DND-41 (cell line): ENCODE results near the gene SDR39U1.

ENCODE experiments used
- ATAC-seq: fragments of 200-7000 bp; cut with Tn5 transposase; 3 replicates; pipeline ENCODE4 v1.9.1; 2021; ENCODE audit warnings: low read depth; ENCODE audit not compliant: insufficient read depth
- DNase-seq: peaks from one replicate; pipeline ENCODE4 v3.0.0-alpha.2; 2020
- H2AFZ ChIP-seq: 2 replicates; pipeline ENCODE4 v1.6.0; 2012; ENCODE audit warnings: low read depth, low read length
- H3K27ac ChIP-seq: 2 replicates; pipeline ENCODE4 v1.5.1; 2012; ENCODE audit warnings: low read length, inconsistent platforms
- H3K27me3 ChIP-seq: fragments of 200-600 bp; sonication (generic); 2 replicates; pipeline ENCODE4 v1.6.0; 2012; ENCODE audit warnings: low read length, mild to moderate bottlenecking, inconsistent platforms; ENCODE audit not compliant: insufficient read depth, poor library complexity
- H3K36me3 ChIP-seq: 2 replicates; pipeline ENCODE4 v1.5.1; 2012; ENCODE audit warnings: low read length, inconsistent platforms; ENCODE audit not compliant: insufficient read depth
- H3K4me1 ChIP-seq: 2 replicates; pipeline ENCODE4 v1.5.1; 2012; ENCODE audit warnings: mild to moderate bottlenecking, low read length; ENCODE audit not compliant: insufficient read depth
- H3K4me2 ChIP-seq: 2 replicates; pipeline ENCODE4 v1.6.0; 2012; ENCODE audit warnings: mild to moderate bottlenecking, moderate library complexity, low read length, inconsistent platforms; ENCODE audit not compliant: insufficient read depth
- H3K4me3 ChIP-seq, 2 experiments: fragments of 200-600 bp in 1 of 2; shearing (Covaris generic) in 1 of 2; 2 replicates each; pipeline ENCODE4 v1.5.1; 2012 to 2016; ENCODE audit warnings: inconsistent platforms in 2 of 2, low read length in 2 of 2, mild to moderate bottlenecking in 2 of 2, low read depth in 1 of 2, moderate library complexity in 1 of 2
- H3K79me2 ChIP-seq: 2 replicates; pipeline ENCODE4 v1.6.0; 2012; ENCODE audit warnings: low read length, inconsistent platforms; ENCODE audit not compliant: insufficient read depth
- H3K9ac ChIP-seq: 2 replicates; pipeline ENCODE4 v1.6.0; 2012; ENCODE audit warnings: low read depth, mild to moderate bottlenecking, inconsistent platforms, low read length, moderate library complexity
- H3K9me3 ChIP-seq: 2 replicates; pipeline ENCODE4 v1.5.1; 2012; ENCODE audit warnings: low read length, moderate library complexity, mild to moderate bottlenecking, inconsistent platforms; ENCODE audit not compliant: insufficient read depth, severe bottlenecking
- H4K20me1 ChIP-seq: 2 replicates; pipeline ENCODE4 v1.6.0; 2012; ENCODE audit warnings: low read length; ENCODE audit not compliant: insufficient read depth
- CTCF ChIP-seq: IDR thresholded peaks from 2 replicates; pipeline ENCODE4 v1.5.1; 2012; ENCODE audit warnings: borderline replicate concordance, low read length, moderate library complexity, mild to moderate bottlenecking; ENCODE audit not compliant: poor library complexity, severe bottlenecking; ENCODE audit errors: extremely low read depth
- EZH2 ChIP-seq: IDR thresholded peaks from 3 replicates; pipeline ENCODE4 v1.6.1; 2012; ENCODE audit warnings: borderline replicate concordance, low read depth, mild to moderate bottlenecking, moderate library complexity, low read length, inconsistent platforms; ENCODE audit not compliant: severe bottlenecking

Gene SDR39U1

GRCh38 chr14:24397639-24398292 lies 44.8 kb downstream of the SDR39U1 start:
- H3K27ac ChIP-seq = no peak overlapping the region
- no peaks in the 10 kb centered on the region for H3K9me3 ChIP-seq
- H4K20me1 ChIP-seq = no peaks in the 10 kb centered on the region
- DNase-seq (no peak), ATAC-seq (no peak)
- no peaks in the 10 kb centered on the region for H3K4me1 ChIP-seq
- no peak overlapping the region for H3K9ac ChIP-seq
- TF ChIP-seq CTCF = no peak
- no peak for TF ChIP-seq EZH2
- no peaks in the 10 kb centered on the region for H3K79me2 ChIP-seq
- H3K27me3 ChIP-seq = peaks cover 49% of the 10 kb centered on the region
- H3K4me2 ChIP-seq = no peak overlapping the region
- H3K36me3 ChIP-seq = no peaks in the 10 kb centered on the region
- H3K4me3 ChIP-seq = no peak overlapping the region
- H2AFZ ChIP-seq = no peak overlapping the region

- TF ChIP-seq EZH2 = no peak
- TF ChIP-seq CTCF = no peak
- Histone ChIP-seq H3K79me2 (no peaks in the 10 kb centered on the region), H3K27ac (no peak overlapping the region), H3K4me1 (no peaks in the 10 kb centered on the region), H3K9ac (no peak overlapping the region), H3K9me3 (no peaks in the 10 kb centered on the region), H3K4me3 (no peak overlapping the region), H3K27me3 (peaks cover 38% of the 10 kb centered on the region), H3K4me2 (no peak overlapping the region), H3K36me3 (no peaks in the 10 kb centered on the region), H2AFZ (no peak overlapping the region), H4K20me1 (no peaks in the 10 kb centered on the region)
- DNase-seq (no peak), ATAC-seq (no peak)
These were observed 46.7 kb downstream of the SDR39U1 start for GRCh38 chr14:24395609-24396582.

- Histone ChIP-seq H3K4me1 (no peaks in the 10 kb centered on the region), H2AFZ (no peak overlapping the region), H4K20me1 (no peaks in the 10 kb centered on the region), H3K36me3 (no peaks in the 10 kb centered on the region), H3K4me3 (no peak overlapping the region), H3K79me2 (no peaks in the 10 kb centered on the region), H3K27ac (no peak overlapping the region), H3K9ac (no peak overlapping the region), H3K9me3 (no peaks in the 10 kb centered on the region), H3K4me2 (no peak overlapping the region), H3K27me3 (peaks cover 38% of the 10 kb centered on the region)
- DNase-seq (no peak), ATAC-seq (no peak)
- TF ChIP-seq EZH2 (no peak), CTCF (no peak)
These were observed 48.3 kb downstream of the SDR39U1 start for GRCh38 chr14:24394275-24394674.
